Midbrain (tissue), 1 donor: ENCODE measurements around the gene ZKSCAN3.
"Not testable (repeated sequence)": the region's sequence is repeated elsewhere in the genome, so short reads cannot be mapped to it uniquely, and the experiment has no call there.

Experiments
- DNase-seq: peaks from one replicate; lab custom pipeline; 2025; lab: John Stamatoyannopoulos, UW

The ZKSCAN3 gene

DNA sequence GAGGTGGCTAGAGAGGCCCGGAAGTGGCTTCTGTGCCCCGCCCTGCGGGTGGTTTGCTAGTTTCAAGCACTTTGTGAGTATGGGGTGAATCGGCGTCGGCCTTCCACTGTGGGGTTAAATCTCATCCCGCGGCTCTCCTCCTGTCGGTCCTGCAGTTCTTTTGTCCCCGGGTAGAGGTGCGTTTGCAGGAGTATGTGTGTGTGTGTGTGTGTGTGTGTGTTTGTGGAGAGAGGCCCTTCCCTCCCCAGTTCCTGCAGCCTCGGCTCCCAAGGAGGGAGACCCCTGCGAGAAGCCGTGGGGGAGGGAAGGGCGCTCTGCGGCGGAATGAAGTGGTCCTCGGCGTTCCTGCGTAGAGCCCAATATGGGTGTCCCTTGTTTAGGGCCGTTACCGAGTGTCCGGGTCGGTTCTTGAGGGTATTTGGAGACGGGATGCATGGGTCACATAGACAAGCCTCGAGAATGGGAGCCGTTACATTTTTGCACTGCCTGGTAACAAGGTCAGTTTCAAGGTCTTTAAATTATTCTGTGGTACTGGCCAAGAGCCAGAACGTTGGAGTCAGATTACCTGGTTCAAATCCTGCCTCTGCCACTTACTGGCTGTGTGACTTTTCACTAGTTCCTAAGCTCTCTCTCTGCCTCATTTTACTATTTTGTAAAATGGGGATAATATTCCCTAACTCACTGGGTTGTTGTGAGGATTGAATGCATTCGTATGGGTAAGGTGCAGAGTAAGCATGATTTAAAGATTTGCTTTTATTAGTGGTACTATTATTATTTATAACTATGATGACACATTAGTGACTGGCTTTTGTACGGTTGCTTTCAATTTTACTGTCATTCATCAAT lies at the start of gene ZKSCAN3:
Gene ZKSCAN3 (plus strand): TSS at position 56 of the 846 bp plus-strand sequence. CDS start 9,640 bp downstream, outside the sequence.
- DNase-seq: peak; percentile 80

DNA sequence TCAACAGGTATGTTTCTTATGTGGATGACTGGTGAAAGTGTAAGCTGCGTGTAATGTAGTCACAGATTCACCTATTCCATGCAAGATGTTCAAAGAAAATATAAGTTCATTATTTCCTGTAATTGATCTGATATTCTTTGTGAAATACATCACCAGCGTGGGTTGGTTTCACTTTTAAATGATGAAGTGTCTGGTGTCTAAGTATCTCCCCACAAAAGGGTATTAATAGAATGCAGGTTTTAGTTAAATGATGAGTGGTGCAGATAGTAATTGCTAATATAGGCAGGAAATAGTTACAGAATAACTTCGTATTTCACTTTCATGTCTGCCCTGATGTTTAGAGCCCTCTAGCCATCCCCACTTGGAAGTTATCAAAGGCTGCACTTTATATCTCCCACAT lies 46.2 kb upstream of the ZKSCAN3 start:
- no peak for DNase-seq

DNA sequence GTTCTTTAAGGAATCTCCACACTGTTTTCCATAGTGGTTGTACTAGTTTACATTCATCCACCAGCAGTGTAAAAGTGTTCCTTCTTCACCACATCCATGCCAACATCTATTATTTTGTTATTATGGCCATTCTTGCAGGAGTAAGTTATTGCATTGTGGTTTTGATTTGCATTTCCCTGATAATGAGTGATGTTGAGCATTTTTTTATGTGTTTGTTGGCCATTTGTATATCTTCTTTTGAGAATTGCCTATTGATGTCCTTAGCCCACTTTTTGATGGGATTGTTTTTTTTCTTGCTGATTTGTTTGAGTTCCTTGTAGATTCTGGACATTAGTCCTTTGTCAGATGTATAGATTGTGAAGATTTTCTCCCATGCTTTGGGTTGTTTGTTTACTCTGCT lies 43.4 kb upstream of the ZKSCAN3 start:
- DNase-seq: not testable (repeated sequence)

DNA sequence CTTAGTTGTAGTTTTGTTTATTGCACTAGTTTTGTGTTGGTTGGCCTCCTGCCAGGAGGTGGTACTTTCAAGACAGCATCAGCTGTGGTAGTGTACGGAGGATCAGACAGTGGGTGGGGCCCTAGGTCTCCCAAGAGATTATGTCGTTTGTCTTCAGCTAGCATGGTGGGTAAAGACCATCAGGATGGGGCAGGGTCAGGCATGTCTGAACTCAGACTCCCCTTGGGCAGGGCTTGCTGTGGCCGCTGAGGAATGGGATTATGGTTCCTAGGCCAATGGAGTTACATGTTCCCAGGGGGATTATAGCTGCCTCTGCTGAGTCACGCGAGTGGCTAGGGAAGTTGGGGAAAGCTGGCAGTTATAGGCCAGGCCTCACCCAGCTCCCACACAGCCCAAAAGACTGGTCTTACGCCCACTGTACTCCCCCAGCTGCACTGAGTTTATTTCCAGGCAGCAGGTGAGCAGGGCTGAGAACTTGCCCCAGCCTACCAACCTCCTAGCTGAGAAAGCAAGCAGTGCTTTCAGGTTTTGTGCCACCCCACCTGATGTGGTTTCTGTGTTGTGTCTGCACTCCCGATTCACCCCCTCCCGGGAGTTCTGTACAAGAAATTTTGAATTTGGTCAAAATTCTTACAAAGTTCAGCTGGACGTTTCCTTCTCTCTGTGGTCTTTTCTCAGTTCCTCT lies 38.5 kb upstream of the ZKSCAN3 start:
- DNase-seq: no peak

DNA sequence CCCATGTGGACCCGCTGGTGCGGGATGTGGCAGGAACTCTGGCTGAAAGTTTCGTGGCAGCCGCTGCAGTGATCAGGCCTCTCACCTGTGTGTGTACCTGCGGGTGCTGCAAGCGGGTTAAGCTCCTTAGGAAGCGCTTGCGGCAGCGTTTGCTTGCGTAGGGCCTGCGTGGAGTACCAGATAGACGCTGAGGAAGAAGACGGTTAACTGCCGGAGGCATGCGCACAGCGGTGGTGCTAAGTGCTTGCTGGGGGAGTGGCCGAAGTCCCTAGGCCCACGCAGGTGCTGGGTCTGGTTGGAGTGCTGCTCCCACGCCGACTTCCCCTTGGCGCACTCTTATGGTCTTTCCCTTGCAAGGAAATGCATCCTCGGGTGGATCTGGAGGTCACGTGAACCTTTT lies 36.8 kb upstream of the ZKSCAN3 start:
- no peak for DNase-seq

DNA sequence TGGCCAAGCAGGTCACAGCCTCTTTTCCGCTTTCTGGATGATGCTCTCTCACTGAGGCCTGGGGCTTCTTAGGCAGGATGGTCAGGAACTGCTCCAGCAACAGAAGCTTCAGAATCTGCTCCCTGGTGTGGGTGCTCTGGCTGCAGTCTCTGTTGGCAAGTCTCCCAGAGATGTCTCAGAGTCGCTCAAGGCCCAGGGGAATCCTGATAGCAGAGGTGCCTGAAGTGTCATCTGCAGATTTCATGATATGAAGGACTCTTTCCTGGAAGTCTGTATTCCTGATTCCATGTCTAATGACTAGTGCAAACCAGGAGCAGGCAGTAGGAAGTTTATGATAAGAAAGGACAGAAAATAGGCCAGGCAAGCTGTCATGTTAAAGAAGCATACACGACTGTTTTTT lies 34.1 kb upstream of the ZKSCAN3 start:
- no peak for DNase-seq

DNA sequence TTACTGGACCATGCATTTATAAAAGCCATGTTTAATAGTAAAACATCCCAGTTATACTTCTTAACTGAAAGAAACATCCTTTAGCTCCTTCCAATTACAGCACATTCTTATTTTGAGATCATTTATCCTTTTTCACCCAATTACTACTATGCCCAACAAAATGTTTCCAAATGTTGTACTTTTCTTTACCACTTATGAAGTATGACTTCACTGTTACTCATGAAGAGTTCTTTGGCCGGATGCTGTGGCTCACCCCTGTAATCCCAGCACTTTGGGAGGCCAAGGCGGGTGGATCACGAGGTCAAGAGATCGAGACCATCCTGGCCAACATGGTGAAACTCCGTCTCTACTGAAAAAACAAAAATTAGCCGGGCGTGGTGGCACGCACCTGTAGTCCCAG lies 31.9 kb upstream of the ZKSCAN3 start:
- not testable (repeated sequence) for DNase-seq

DNA sequence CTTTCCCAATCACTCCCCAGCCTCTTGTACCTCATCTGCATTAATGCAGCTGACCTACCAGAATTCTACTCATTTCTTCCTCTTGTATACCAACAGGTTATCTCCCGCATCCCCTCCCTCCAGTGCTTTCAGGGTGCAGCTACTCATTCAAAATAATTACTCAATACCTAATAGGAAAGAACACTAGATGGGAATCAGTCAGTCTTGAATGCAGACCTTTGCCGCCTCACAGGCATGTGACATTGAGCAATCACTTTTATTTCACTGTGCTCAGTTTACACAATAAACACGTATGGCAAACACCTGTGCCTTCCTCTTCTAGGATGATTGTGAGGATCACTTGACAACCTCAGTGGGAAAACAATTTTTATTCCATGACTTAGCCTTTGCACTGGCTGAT lies 27.1 kb upstream of the ZKSCAN3 start:
- no peak for DNase-seq

DNA sequence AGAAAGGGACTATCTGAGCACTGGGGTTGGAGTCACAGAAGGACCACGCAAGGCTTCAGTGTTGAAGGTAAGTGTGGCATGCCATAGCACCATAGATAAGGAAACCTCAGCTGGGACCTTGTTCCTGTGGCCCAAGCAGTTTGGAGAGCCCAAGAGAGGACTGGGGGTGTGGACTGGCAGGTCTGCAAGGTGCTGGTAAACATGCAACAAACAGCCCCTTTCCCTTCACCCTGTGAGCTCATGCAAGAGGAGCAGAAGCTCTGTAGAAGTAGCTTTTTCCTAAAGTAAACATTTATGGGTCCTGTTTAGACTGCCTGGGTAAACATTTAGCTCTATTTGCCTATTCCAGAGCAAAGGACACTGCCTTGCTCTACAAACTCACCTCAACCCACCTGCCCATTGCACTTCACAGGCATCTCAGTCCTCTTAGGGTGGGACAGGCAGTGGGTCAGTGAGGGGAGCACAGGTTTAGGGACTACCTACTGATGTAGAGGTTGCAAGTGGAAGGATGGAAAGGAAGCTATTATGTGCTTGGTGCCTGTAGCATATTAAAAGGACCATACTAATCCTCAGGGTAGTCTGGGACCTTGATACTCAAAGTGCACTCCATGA lies 25.8 kb upstream of the ZKSCAN3 start:
- DNase-seq: no peak

DNA sequence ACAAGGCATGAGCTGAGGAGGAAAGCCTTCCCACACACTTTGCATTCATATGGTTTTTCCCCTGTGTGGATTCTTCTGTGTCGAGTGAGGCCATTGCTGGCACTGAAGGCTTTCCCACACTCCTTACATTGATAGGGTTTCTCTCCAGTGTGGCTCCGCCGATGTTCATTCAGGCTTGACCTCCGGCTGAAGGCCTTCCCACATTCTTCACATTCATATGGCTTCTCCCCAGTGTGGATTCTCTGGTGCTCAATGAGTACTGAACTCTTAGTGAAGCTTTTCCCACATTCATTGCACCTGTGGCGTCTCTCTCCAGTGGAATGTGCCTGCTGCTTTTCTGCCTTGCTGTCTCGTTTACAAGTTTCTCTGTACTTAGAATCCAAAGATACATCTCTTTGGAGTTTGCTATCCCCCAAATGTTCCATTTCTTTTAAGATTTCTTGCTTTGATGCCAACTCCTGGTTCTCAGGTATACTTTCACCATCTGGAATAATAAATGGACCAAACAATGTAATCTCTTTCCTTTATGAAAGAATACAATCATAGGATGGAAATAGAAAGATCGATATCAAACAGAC lies 23.3 kb upstream of the ZKSCAN3 start:
- no peak for DNase-seq

DNA sequence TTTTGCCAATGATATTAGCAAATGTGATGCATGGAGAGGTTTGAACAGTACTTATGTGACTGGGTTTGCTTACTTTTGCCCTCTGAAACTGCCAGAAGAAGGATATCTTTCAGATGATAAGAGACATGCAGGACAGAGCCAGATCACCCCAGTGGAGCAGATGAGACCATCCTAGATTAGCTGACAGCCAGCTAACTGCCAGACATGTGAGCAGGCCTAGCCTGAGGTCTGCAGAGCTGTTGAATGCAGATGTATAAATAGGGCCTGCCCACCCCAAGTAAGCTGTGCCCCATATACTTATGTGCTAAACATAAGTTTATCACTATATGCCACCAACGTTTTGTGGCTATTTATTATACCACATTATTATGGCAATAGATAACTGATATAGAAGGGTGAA lies 19.7 kb upstream of the ZKSCAN3 start:
- DNase-seq: no peak

DNA sequence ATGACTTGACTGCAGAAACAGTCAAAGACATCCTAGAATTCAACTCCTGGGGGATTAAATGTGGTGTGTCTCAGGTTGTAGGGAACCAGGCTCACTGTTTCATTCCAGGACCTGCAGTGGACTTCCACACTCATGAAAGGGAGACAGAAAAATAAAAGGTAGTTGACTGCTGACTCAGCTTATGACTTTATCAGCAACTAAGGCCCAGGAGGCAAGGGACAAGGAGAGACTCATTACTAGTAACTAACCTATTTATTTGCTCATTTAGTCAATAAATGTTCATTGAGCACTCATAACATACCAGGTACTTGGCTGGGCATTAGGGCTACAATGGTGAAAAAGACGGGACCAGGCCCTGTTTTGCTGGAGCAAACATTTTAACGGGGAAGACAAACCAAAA lies 16.7 kb upstream of the ZKSCAN3 start:
- DNase-seq: no peak

DNA sequence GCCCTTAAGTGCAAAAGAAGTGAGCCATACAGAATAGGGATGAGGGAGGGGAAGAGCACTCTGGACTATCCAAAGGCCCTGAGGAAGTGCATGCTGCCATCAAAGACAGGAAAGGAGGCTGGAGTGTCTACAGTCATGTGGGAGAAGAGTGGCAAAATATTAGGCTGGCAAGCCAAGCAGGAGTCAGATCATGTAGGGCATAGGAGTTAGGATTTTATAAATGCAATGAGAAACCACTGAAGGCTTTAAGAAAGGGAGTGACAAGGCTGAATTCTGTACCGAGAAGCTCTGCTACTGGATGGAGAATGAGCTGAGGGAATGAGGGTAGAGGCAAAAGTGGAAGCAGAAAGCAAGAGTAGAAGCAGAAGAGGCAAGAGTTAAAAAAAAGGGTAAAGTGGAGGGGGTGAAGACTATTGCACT lies 16.1 kb upstream of the ZKSCAN3 start:
- DNase-seq: no peak

DNA sequence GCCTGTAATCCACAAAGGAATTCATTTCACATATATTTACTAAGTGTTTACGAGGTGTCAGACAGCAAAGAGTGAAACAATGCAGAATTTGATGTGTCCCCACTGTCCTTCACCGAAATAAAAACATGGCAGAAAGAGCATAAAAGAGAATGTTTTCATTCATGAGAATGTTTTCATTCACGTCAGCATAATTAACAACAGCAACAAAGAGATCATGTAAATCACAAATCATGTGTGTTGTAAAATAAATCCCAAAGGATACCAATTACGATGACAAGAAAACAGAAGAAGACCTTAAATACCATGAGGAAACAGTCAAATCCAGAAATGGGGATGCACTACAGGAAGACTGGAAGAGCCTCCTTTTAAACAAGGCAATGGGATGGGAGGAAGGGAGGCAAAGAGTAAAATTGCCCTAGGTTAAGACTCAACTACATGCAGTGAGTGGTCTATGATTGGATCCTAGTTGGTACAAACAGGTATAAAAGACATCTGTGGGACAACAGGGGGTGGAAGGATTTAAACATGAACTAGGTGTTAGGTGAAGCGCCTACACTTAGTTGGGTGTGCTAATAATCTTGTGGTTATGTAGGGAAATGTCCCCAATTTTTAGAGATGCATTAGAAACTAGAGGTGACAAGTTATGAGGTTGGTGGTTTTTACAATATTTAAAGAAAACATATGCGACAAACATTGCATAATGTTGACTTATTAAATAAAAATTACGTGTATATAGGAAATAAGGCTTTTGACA lies 15.3 kb upstream of the ZKSCAN3 start:
- peak; percentile 5 for DNase-seq

DNA sequence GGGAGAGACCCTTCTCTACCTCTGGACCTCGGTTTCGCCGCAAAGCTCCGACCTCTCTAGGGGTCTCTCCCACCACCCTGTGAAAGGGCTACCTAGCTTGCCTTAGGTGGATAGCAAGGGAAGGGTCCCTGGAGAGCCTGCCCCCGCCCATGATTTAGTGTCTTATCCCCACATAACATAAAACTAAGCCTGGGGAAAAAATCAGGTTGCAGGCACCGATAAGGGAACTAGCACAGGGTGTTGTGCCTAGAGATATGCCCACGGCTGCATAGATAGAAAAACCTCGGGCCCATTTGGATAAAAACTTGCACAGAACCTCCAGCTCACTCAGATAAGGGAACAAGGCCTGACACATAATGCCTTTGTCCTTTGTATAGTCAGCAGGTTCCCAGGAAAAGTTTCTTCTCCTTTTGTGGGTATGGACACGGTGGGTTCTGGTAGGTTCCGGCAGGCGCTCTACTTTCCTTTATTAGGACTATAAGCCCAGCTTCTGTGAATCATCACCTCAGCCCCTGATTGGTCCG lies 14.6 kb upstream of the ZKSCAN3 start:
- no peak for DNase-seq

DNA sequence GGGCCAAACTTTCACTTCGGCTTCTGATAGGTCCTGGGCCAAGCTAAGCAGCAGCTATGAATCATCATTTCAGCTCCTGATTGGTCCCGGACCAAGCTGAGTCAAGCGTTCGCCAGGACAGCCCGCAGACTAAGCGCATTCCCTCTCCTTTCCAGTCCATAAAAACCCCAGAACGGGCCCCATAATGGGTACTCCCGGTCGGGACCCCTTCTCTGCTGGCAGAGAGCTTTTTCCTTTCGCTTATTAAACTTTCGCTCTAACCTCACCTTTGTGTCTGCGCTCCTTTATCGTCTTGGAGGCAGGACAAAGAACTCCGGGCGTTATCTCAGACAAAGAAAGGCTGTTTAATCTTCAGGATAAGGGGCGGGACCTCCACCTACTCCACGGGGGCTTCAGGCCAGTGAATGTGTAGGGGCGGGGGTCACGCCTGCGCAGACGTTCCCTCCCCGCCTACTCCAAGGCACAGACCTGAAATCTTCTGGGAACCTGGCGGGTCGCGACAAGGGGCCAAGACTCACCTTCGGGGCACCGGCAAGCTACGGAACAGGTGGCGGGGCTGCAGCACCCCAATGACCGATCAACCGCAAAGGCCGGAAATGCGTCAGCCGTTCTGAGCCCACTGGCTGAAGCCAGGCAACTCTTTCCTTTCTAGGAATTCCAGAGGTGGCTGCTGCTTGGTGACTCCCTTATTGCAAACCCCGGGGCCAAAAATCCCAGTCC lies 14.0 kb upstream of the ZKSCAN3 start, which contains the start of gene ZSCAN31:
Gene ZSCAN31 (minus strand): TSS at position 585 of the 720 bp plus-strand sequence. CDS start 6,465 bp downstream, outside the sequence.
- DNase-seq: peak; percentile 87

DNA sequence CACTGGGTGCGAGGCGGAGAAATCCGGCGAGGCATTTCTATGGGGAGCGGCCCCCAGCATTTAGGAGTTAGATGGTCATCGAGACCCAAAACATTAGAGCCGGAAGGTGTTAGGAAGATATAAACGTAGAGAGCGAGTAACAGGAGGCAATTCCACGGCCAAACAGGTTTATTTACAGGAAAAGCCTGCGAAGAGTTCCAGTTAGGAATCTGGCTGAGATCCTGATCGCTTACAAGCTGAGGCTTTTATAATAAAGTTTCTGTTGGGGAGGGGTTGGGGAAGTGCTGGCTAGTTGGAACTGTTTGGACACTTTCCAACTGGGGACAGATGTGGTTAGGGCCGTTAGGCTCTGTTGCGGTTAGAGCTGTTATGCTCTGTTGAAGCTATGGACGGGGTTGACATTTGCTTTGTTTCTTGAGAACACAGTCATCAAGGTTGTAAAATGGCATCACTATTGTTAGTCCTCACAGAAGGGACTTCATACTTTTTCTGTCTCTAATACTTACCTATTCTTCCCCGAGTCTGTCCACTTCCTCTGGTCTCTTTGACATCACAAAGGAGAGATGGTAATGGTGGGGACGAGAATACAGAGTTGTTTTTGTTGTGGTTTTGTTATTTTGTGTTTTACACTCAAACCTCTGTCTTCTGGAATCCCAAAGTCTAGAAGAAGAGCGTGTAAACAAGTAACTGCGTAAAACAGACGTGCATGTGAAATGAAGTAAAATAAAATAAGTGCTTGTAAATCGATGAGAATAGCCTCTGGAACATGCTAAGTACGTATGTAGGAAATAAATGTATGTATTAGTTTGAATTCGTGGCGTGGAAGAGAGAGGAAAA lies 13.2 kb upstream of the ZKSCAN3 start:
- DNase-seq: peak; percentile 43

DNA sequence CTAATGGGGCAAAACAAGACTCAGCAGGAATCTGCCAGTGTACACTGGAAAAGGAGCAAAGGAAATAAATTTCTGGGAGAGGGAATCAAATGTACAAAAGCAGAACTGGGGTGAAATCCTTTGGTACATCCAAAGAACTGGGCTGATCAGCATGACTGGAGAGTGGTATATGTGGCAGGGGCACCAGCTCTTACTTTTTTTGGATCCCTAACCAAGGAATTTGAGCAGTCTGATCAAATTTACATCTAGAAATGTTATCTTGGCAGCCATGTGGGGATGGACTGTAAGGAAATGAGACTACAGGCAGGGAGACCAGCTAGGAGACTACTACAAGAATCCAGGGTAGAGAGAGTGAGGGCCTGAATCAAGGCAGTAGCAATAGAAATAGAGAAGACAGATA lies 12.6 kb upstream of the ZKSCAN3 start:
- no peak for DNase-seq

DNA sequence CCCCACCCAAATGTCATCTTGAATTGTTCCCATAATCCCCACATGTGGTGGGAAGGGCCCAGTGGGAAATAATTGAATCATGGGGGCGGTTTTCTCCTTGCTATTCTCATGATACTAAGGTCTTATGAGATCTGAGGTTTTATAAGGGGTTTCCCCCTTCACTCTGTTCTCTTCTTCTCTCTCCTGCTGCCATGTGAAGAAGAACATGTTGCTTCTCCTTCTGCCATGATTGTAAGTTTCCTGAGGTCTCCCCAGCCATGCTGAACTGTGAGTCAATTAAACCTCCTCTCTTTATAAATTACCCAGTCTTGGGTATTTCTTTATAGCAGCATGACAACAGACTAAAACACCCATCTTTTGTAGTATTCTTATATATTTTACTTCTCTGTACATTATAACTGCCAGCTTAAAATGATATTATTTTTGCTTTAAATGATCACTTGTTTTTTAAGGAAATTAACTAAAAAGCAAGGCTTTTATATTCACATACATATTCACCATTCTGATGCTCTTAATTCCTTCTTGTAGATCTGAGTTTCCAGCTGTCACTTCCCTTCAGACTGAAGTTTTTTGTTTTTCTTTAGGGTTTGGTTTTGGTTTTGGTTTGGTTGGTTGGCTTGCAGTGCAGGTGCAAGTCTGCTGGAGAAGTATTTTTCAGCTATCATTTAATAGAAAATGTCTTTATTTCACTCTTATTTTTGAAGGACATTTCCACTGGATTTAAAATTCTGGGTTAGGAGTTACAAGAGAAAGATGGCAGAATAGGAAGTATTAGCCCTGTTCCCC lies 9.2 kb upstream of the ZKSCAN3 start:
- no peak for DNase-seq
